ENCODE measurements around the gene EDC3.

DNA sequence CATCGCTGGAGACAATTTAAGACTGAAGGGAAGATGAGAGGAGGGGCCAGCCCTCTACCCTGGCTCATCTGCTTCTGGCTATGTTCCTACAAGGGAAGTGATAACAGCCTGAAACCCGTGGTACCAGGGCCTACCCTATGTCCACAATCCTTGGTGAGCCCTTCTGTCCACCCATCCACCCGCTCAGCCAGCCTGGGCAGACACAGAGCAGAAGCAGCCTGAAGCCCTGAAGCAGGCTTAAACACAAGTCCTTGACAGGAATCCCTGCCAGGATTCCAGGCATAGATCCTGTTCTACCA is 64.8 kb downstream of the EDC3 start:
- TF ChIP-seq, protein P1, sequence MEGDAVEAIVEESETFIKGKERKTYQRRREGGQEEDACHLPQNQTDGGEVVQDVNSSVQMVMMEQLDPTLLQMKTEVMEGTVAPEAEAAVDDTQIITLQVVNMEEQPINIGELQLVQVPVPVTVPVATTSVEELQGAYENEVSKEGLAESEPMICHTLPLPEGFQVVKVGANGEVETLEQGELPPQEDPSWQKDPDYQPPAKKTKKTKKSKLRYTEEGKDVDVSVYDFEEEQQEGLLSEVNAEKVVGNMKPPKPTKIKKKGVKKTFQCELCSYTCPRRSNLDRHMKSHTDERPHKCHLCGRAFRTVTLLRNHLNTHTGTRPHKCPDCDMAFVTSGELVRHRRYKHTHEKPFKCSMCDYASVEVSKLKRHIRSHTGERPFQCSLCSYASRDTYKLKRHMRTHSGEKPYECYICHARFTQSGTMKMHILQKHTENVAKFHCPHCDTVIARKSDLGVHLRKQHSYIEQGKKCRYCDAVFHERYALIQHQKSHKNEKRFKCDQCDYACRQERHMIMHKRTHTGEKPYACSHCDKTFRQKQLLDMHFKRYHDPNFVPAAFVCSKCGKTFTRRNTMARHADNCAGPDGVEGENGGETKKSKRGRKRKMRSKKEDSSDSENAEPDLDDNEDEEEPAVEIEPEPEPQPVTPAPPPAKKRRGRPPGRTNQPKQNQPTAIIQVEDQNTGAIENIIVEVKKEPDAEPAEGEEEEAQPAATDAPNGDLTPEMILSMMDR (IDR thresholded peaks at IDR 0.05): no peak
- no peak for TF ChIP-seq POLR2A (IDR thresholded peaks at IDR 0.05)

Data from heart left ventricle (tissue), 13 donors.